Erythroblast (primary cell): ENCODE results near the gene TTLL8.

Source experiments
- GATA1 ChIP-seq: IDR thresholded peaks from 2 replicates; pipeline ENCODE4 v1.6.1; 2011; ENCODE audit warnings: low read depth, mild to moderate bottlenecking, control low read depth, low read length, moderate library complexity
- POLR2A ChIP-seq: IDR thresholded peaks from 2 replicates; pipeline ENCODE4 v1.6.1; 2011; ENCODE audit warnings: mild to moderate bottlenecking, low read length

DNA sequence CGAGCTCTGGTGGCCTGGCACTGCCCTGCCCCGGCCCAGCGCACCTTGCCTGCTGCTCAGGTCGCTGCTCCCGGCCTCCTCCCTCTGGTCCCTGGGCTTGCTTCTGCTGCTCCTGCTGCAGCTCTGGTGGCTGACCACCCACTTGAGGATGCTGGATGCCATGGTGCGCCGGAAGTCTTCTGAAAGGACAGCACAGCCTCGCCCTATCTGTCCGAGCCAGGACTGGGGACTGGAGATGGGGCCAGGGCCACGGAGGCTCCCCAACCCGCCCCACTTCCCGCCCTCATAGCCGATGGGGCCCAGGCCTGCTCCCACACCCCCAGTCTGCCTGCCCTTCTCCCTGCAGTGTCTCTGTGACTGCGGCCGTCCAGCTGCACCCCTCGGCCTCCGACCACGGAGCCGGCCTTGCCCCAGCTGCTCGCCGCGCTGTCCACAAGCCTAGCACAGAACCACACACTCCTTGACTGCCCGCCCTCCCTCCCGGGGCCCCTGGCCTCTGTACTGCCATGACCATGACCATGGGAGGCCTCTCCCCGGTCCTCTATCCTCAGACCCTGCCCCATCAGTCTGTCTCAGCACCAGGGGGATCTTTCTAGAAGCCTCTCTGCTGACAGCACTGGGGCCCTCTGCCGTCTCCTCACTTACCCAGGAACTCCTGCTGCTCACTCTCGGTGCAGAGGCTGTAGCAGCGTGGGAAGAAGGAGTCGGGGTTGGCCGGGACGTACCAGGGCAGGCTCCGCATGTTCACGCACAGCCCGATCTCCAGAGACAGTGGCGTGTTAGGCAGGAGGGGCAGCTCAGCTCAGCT is 12.7 kb downstream of the TTLL8 start:
- TF ChIP-seq POLR2A (no peak), GATA1 (no peak)
